Left renal pelvis (tissue), 4 donors: ENCODE results near the gene PEMT. TPM values are rescaled to one million over a fixed set of nuclear protein-coding genes. Genes with fewer than 3 reads are reported as not detected.

Experiments
- DNase-seq, 4 donors: peaks; one replicate each; pipeline ENCODE4 v3.0.0-alpha.2; 2013; ENCODE audit warnings: low read depth in 4 of 4, low spot score in 3 of 4
- polyA plus RNA-seq, 4 donors: library from polyadenylated mRNA; unstranded; fragments of 120-200 nt; gene quantifications; one replicate each; pipeline ENCODE4 v1.2.1, GENCODE V29; 2013; ENCODE audit not compliant: insufficient read length in 4 of 4

Gene PEMT
- polyA plus RNA-seq, 4 donors = 22.8 to 31.7 (median 27.1) TPM

DNA sequence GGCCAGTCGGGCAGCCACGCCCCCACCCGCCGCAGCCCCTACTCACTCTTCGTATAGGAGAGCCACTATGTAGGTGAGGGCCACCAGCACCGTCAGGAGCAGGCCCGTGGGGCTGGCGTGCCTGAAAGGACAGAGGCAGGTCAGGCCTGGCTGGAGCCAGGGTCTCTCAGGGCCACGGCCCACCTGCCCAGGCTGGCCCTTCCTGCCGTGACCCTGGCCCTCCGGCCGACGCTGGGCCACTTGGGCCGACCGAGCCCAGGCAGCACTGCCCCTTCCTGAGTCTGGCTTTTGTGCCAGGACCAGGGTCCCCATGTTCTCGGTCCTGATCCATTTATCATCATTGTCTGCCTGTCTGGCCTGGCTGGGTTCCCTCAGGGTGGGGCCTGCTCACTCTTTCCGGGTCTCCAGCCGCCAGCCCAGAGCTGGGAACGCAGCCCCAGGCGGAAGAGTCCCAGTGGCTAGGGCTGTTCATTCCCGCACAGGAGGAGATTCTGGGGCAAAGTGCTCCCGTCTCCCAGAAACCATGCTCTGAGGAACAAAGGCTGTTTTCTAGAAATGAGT, 85.2 kb downstream of the PEMT start:
- no peak for DNase-seq

DNA sequence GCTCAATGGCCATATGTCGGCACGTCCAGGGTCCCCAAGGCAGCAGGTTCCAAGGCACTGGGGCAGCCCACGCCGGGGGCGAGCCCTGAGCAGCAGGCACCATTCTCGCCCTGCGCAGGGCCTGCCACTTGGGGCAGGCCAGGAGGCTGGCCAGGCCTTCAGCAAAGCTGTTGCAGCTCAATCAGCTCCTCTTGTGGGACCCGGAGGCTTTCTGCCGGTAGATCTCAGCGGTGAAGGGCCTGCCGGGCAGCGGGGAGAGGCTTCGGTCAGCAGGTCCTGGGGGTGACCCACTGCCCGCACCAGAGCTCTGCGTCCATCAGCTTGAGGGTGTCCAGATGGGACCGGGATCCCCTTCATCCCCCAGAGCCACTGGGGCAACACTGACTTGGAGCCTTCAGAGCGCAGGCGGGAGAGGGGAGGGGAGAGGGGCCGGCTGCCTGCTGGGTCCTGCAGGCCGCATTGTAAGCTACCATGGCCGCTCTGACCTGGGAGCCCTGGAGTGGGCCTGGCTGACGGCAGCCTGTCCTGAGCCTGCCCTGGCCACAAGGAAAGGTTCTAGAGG, 85.8 kb downstream of the PEMT start:
- no peak for DNase-seq

DNA sequence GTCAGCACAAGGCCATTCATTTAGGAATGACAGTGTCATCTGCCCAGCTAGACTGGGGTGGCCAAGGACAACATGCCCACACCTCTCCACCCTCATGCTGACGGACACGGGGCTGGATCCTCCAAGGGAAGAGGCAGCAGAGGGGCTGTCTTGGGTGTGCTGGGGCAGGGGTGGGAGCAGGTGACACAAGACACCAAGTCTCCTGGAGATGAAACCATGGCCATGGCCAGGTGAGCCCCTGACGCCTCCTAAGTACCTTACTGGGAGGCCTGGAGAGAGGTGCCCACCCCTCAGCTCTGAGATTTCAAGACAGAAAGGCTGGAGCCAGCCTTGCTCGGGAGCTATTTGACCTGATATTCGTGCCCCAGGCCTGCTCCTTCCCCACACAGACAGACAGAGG, 86.4 kb downstream of the PEMT start:
- no peak for DNase-seq

DNA sequence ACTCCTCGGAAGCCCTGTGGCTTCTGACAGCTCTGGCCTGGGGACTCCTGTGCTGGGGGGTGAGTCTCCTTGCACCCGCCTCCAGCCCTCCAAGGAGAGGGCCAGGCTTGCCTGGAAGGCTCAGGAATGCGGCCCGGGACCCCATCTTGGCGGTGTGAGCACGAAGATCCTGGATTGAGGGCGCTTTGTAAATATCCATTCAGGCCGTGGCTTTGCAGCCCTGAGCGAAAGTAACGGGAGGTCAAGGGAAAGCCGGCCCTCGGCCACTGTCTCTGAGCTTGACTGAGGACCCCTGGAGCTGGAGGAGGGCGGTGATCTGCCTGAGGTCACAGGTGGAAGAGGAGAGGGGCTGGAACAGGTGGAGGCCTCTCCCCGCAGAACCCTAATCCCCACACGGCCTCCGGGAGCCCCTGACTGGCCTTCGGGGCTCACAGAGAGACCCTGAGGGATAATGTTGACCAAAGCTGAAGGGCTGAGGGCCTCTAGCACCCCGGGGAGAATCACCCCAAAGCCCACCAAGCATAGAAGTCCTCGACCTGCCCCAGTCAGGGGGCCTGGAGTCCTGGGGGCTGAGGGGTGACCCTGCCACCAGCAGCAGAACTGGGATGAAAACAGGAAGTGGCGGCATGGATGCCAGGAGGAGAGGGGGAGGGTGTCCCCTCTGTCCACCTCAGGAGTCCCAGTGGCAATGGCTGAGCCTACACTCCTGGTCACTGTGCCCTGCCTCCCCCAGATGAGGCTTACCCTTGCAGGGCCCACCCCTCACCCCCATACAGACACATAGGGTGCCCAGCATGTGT, 87.0 kb downstream of the PEMT start:
- DNase-seq = no peak

DNA sequence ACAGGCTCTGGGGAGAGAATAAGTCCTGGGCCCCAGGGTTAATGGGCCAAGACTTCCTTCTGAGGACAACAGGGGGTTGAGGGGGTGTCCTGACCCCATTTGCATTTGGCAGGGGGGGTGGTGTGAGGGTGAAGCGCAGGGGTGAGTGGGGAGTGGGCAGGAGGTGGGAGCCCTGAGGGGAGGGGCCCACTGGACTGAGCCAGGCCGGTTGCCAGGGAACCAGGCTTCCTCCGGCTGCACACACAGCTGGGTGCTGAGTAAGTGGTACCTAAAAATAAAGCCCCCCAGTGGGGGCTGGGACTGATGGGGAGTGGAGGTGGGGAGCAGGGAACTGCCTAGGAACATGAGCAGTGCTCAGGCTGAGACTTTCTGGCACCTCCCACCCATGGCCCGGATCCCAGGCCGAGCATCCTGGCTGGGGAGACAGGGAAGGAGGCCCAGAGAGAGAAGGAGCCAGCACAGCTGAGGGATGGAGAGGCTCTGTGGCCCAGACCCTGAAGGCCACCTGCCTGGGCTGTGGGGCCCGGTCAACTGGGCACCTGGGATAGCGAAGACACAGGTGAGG, 87.9 kb downstream of the PEMT start:
- no peak for DNase-seq

DNA sequence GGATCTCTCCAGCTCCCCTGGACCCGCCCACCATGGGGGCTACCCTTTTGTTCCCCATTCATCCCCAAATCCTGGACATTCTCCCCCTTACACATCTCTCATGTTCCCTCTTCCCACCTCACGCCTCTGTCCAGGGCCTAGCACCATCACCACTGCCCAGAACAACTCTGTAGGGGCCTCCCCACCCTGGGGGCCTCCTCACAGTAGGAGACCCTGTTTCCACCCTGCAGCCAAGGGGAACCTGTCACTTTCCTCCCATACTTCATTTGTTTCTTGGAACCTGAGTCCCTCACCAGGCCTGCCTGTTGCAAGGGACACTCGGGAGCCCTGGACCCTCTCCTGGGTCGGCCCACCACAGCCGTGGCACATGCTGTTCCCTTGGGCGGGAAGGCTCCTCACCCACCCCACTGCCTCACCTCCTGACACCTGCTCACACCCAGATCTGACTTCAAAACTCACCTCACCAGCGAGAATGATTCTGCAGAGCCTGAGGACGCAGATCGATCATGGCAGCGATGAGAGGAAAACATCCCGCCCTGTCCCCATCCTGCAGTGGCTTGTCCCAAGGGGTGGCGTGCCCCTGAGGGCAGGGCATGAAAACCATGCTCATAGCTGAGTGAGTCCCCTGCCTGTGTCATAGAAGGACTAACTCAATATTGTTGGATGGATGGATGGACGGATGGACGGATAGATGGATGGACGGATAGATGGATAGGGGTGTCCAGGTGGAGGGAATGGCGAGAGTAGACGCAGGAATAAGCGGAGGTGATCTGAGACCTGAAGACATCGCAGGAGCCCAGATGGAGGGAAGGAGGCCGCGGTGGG, 88.6 kb downstream of the PEMT start:
- no peak for DNase-seq

DNA sequence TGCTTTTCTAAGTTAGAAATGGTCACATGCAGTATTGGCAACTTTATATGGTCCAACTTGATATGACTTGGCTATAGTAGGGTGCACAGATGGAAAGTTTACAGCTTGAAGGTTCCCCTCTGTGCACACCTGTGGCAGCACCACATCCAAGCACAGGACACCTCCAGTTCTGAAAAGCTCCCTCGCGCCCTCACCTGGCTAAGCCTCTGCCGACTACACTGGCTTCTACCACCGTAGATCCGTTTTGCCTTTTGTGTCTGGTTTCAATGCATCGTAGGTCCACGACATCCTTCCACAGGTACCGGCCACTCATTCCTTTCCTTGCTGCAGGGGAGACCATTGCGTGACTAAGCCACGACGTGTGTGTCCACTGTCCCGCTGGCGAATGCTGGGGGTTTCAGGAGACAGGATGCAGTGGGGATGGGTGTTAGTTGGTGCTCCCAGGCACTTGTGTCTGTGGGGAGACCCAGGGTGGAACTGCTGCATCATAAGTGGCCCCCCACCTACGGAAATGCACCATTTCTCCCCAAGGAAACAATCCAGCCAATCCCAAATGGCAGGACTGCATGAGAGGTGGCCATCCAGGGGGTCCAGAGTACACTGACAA, 90.4 kb downstream of the PEMT start:
- DNase-seq = no peak

DNA sequence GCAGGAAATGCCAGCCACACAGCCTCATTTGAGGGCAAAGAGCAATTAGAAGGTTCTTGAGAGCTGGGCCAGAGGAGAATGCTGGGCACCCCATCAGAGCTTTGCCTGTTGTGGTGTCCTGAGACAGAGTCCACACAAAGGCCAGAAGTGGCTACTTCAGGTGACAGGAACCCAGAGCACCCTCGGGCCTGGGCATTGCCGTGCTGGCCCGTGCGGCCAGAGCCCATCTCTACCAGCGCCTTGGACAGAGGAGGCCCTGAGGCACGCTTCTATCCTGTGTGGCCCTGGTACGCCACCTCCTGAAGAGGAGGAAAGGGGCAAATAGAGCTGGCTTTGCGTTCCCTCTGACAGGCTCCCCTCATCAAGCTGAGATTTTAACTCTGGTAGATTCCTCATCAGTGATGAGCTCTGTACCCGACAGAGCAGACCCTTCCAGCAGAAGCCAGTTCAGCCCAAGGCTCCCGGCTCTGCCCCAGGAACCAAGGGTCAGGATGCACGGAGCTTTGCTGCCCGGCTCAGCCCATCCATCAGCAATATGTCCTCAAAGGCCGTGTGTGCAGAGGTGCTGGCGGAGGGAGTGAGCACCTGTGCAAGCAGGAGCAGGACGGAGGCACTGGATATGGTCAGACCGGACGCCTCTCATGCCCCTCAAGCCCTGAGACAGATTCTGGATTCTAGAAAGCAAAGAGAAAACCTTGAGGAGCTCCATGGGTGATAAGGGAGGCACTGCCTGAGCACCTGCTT, 91.9 kb downstream of the PEMT start:
- no peak for DNase-seq

DNA sequence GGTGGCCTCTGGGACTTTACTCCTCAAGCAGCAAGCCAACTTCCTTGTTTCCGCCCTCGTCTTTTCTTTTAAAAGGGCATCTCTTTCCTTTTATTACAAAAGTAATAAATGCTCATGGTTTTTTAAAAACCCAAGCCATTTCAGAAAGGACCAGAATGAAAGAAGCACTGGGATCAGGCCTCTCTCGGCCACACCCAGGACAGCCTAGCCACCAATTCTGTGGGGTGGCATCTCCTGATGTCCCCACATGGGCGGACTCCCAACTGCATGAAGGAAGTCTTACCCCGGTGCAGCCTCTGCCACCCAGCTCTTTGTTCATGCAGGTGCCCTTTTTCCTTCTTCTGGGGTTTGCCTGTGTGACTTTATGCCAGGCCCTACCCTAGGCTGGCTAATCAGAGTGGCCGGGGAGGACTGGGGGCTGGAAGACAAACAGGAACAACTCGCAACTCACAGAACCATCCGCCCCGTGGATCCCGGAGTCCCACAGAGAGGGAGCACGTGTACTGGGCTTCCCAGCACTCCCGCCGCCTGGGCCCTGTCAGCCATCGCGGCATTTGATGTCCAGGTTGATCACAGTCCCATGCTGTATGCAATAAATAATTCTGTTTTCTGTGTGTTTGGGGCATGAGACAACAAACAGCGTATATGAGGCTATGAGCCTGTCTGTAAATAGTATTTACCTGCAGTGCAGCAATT, 92.8 kb downstream of the PEMT start:
- no peak for DNase-seq

DNA sequence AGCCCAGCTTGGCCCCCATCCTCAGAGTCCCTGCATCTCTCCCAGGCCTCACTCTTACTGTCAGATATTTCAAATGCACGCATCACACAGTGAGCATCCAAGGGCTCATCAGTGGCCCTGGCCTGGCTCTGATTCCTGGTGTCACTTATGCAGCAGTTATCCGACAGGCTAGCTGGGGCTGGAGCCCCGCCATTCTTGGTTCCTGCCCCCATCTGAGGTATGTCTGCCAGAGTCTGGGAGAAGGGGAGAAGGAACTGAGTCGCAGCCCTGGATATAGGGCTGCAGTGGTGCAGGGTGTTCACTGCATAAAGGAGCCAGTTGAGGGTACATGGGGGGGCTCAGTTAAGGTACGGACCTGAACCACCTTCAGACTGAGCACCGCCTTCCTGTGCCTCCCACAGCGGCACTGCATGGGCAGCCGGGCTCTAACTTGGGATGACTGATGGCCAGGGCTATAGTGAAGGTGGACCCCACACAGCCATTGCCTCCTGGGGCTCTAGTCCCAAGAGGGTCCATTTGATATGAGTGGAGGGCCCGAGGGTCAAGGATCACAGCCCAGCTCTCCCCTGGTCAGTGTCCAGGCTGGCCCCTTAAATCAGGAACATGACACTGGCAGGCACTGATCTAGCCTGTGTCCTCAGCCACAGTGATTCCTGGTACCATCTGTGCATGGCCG, 93.5 kb downstream of the PEMT start:
- no peak for DNase-seq

DNA sequence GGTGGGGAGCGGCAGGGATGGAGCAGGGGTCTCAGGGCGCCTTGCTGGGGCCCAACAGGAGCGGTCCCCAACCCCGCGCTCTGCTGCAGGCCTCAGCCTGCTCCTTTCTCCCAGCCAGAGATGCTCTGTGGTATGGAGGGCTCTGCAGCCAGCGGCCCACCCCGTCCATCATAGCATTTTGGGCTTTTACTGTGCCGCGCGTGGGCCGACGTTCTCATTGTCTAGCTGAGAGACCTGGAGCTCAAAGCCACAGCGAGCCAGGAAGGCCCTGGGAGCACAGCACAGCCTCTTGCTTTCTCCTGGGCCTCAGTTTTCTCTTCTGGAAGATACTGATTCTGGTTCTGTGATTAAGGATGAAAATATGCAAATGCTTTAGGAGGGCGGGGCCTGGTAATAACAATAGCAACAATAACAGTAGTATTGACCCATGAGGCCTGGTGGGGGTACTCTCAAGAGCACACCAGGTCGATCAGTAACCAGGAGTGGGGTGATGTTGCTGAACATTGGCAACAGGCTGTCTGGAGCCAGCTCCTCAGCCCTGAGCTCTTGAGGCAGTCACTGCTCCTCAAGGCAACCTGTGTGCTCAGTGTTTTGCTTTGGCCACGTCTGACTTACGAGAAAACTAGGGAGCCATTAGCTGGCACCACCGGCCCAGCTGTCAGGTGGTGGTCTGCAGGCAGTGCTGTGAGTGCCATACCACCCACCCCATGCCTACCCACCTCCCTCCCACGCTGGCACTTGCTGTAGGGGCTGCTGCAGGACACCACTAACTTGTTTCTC, 94.3 kb downstream of the PEMT start:
- no peak for DNase-seq

DNA sequence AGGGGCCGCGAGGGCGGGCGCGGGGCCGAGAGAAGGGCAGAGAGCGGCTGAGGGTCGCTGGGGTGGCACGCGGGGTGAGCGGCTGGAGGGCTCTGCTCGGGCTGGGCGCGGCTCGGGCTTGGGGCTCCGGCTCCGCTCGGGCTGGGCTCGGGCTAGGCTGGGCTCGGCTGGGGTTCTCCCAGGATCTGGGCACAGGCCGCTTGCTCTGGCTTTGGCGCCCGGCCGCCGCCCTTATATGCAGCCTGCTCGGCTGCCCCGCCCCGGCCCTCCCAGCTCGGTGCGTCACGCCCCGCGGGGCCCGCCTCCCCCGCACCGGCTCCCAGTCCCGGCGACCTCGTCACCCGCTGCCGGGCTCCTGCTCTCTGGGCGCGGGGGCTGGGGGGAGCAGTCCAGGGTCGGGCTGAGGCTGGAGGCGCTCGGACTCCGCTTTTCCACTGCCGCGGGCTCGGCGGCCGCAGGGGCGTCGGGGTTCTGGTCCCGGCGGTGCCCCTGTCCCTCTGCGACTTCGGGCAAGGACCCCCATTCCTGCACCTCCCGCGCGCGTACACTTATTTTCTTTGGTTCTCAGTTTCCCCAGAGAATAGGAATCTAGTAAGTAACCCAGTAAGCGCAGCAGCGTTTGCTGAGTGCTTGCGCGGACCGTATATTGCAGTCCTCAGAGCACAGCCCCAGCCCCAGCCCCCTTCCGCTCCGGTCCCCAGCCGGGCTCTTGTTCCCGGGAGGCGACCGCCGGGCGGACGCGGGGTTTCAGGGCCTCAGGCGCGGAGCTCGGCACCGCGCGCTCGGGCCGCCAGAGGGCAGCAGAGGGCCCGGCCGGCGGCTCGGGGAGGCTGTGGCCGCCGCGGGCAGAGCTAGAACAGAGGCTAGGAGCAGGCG, 95.1 kb downstream of the PEMT start, which contains the start of gene RASD1:
TSS of gene RASD1 (minus strand) at position 207 of the 876 bp plus-strand sequence. CDS start 214 bp downstream, outside the sequence.
- peak in 1 of 4 donors; percentile 41 for DNase-seq

DNA sequence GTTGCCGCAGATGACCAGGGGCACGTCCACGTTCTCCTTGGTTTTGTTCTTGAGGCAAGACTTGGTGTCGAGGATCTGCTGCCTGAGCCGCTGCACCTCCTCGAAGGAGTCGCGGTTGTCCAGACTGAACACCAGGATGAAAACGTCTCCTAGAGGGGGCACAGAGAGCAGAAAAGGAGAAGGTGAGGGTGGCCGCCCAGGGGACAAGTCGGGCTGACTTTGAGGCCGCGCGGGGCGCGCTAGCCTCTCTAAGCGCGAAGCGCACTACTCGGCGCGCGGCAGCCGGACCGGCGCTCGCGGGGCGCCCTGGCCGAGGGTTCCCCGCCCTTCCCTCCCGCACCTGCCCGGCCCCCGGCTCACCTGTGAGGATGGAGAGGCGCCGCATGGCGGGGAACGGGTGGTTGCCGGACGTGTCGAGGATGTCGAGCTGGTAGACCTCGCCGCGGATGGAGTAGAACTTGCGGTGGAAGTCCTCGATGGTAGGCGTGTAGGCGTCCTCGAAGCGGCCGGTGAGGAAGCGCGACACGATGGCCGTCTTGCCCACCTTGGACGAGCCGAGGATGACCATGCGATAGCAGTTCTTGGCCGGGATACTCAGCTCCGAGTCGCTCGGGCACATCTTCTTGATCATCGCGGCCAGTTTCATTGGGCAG, 95.8 kb downstream of the PEMT start:
- DNase-seq = no peak

DNA sequence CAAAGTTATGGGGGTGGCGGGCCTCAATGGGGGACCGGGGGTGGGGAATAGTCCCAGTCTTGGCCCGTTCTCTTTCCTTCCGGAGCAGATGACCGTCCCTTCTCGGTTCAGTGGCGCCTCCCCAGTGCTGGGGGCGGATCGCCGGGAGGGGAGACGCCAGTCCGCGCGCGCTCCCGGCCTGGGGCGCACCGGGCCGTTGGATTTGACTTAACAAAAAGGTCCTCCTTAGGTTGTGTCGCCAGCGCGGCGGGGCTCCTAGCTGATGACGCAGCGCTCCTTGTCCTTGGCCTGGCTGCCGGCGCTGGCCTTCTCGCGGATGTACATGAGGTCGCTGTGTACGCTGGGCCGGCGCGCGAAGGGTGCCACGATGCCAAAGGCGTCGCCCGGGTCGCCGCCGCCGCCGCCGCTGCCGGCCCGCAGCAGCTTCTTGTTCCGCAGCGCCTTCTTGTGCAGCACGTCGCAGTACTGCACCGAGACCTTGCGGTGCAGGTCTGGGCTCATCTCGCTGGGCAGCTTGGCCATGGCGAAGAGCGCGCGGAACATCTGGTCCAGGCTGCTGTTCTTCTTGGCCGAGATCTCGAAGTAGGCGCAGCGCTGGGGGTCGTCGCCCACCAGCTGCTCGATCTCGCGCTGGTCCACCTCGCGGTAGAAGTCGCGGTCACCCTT, 96.5 kb downstream of the PEMT start:
- peak in 1 of 4 donors; percentile 38 for DNase-seq

DNA sequence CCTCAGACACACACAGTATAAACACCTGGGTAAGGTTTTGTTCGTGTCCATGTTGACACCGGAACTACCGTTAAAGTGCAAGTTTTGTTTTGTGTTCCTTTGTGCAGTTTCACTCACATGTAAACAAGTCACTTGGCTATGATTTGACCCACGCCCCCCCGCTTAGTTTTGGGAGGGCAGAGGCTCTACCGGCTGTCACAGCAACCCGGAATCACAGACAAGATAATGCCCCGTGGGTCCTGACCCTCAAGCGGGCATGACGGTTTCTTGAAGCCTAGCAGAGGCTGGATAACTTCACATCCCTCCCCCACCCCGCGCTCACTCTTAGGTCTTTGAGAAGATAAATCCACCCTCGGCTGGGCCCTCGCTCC, 97.0 kb downstream of the PEMT start:
- DNase-seq = no peak

DNA sequence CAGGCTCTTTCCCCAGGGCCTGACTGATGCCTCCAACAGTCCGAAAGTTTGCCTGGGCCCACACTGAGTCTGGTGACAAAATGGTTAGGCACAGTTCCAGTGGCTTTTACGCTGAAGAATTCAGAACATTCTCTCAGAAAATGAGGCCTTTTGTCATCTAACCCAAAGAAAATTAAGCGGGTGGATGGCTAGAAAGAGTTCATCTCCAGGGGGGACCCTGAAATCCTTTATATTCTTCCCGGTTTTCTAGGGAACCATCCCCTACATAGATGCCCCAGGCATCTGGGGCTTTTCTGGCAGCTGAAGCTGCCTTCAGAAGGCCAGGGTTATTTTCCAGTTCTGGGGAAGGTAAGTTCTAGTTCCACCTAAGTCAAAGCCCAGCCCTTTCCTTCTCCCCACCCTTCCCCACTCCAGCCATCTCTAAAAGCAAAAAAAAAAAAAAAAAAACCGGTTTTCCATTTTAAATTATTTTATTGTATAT, 97.5 kb downstream of the PEMT start:
- no peak for DNase-seq
